Retinal pigment epithelial cell (primary cell): ENCODE results near the gene GOSR1.
A peak's percentile ranks its signal among the peaks of the same experiment; 100 is the strongest.

Experiments
- DNase-seq: peaks from one replicate; pipeline ENCODE4 v3.0.0-alpha.2; 2010; ENCODE audit warnings: low read depth
- H3K4me3 ChIP-seq: 2 replicates; pipeline ENCODE4 v1.5.1; 2011; ENCODE audit warnings: mild to moderate bottlenecking, low read length, control low read depth, moderate library complexity
- CTCF ChIP-seq: conservative IDR thresholded peaks from 2 replicates; pipeline ENCODE4 v1.5.1; 2011; ENCODE audit warnings: low read depth, low read length, control low read depth, inconsistent platforms

Gene GOSR1

GRCh38 chr17:30475206-30475605 is 2.0 kb upstream of the GOSR1 start:
- TF ChIP-seq CTCF: no peak

GRCh38 chr17:30476726-30477082 is 504 bp upstream of the GOSR1 start:
- no peak for DNase-seq
- peak overlapping the region; percentile 99 for H3K4me3 ChIP-seq
- TF ChIP-seq CTCF: no peak

More at GRCh38 chr17:30475206-30475605, 2.0 kb upstream of the GOSR1 start:
- no peak overlapping the region for H3K4me3 ChIP-seq
- DNase-seq: no peak

- no peak for TF ChIP-seq CTCF
- DNase-seq: peak; percentile 0
- peak overlapping the region; percentile 99 for H3K4me3 ChIP-seq
Observed at GRCh38 chr17:30477774-30478115, 537 bp downstream of the GOSR1 start.

- no peak overlapping the region for H3K4me3 ChIP-seq
- no peak for TF ChIP-seq CTCF
- no peak for DNase-seq
Observed at GRCh38 chr17:30482555-30482954, 5.3 kb downstream of the GOSR1 start.

GRCh38 chr17:30483159-30483558 is 6.0 kb downstream of the GOSR1 start:
- DNase-seq: no peak
- H3K4me3 ChIP-seq: no peak overlapping the region
- no peak for TF ChIP-seq CTCF

- no peak for TF ChIP-seq CTCF
- DNase-seq: no peak
- H3K4me3 ChIP-seq: no peak overlapping the region
Observed at GRCh38 chr17:30493780-30494179, 16.6 kb downstream of the GOSR1 start.

- DNase-seq: no peak
- no peak for TF ChIP-seq CTCF
- no peak overlapping the region for H3K4me3 ChIP-seq
Observed at GRCh38 chr17:30495586-30495985, 18.4 kb downstream of the GOSR1 start.
